K562 (cell line): ENCODE measurements around the gene KRT72. TPM values are rescaled to one million over a fixed set of nuclear protein-coding genes. Genes with fewer than 3 reads are reported as not detected.

Experiments used
- ATAC-seq: fragments of 200-7000 bp; cut with Tn5 transposase; 3 replicates; pipeline ENCODE4 v1.9.1; 2020; ENCODE audit warnings: moderate library complexity
- BruUV-seq: library from RNA; stranded (reverse); fragments of 400-500 nt; replicated peaks from 2 replicates; lab custom pipeline; 2021; lab: Mats Ljungman, UMichigan
- CTCF ChIA-PET: fragments of 300-600 bp; formaldehyde crosslinking; extraction: SDS; loops from one replicate; lab custom pipeline; 2021; ENCODE audit warnings: low intra/inter-chr PET ratio; lab: Yijun Ruan, JAX
- POLR2A ChIA-PET: fragments of 300-600, 350-650 bp; sonication (Branson Sonifier 250); formaldehyde crosslinking; extraction: SDS; loops from one replicate; lab custom pipeline; 2021; ENCODE audit warnings: antibody characterized with exemption, inconsistent platforms; lab: Yijun Ruan, JAX
- DNase-seq, 4 experiments: peaks; one replicate each; pipeline versions ENCODE4 v3.0.0 to v3.0.0-alpha.2; 2011 to 2018; ENCODE audit warnings: low spot score in 3 of 4, mixed read lengths in 3 of 4; ENCODE audit errors: extremely low read depth in 1 of 4
- FAIRE-seq: peaks from 2 replicates; lab custom pipeline; 2011; peaks lifted over from hg19 to GRCh38; lab: Jason Lieb, UNC
- H2AFZ ChIP-seq: 2 replicates; pipeline ENCODE4 v1.6.0; 2011; ENCODE audit warnings: low read depth, low read length, control low read depth, inconsistent platforms
- H3K27ac ChIP-seq: fragments of 200-600 bp; 3 replicates; pipeline ENCODE4 v1.8.0; 2011; ENCODE audit warnings: low read depth, mild to moderate bottlenecking, control low read depth, inconsistent platforms, low read length, moderate library complexity, mixed read lengths; ENCODE audit errors: extremely low read depth
- H3K27me3 ChIP-seq, 2 experiments: fragments of 300-600 bp in 1 of 2; 2 replicates in 1 of 2; 3 replicates in 1 of 2; pipeline versions ENCODE4 v1.6.0 to v1.8.0; 2011; ENCODE audit warnings: inconsistent platforms in 2 of 2, low read length in 2 of 2, mild to moderate bottlenecking in 1 of 2, mixed read lengths in 1 of 2, moderate library complexity in 1 of 2; ENCODE audit not compliant: control insufficient read depth in 2 of 2, insufficient read depth in 2 of 2
- H3K36me3 ChIP-seq: fragments of 300-600 bp; 3 replicates; pipeline ENCODE4 v1.8.0; 2011; ENCODE audit warnings: mild to moderate bottlenecking, low read length, inconsistent platforms; ENCODE audit not compliant: control insufficient read depth, insufficient read depth
- H3K4me1 ChIP-seq, 2 experiments: fragments of 200-600 bp in 1 of 2; replicated peaks in 1 of 2; 2 replicates in 1 of 2; 3 replicates in 1 of 2; pipeline versions ENCODE4 v1.5.1 to v1.8.0; 2011; ENCODE audit warnings: inconsistent platforms in 2 of 2, low read length in 2 of 2, mild to moderate bottlenecking in 1 of 2, mixed read lengths in 1 of 2, moderate library complexity in 1 of 2; ENCODE audit not compliant: control insufficient read depth in 2 of 2, insufficient read depth in 2 of 2
- H3K4me2 ChIP-seq: 2 replicates; pipeline ENCODE4 v1.6.1; 2011; ENCODE audit warnings: low read length, control low read depth, inconsistent platforms, mixed read lengths; ENCODE audit not compliant: insufficient read depth
- H3K4me3 ChIP-seq: fragments of 200-600 bp; sonication (generic), shearing (Covaris generic); 2 replicates; pipeline ENCODE4 v1.5.1; 2016; ENCODE audit warnings: control low read depth, inconsistent platforms
- H3K79me2 ChIP-seq: fragments of 200-600 bp; 3 replicates; pipeline ENCODE4 v1.8.0; 2011; ENCODE audit warnings: low read length, inconsistent platforms; ENCODE audit not compliant: control insufficient read depth, insufficient read depth
- H3K9ac ChIP-seq, 2 experiments: 2 replicates each; pipeline versions ENCODE4 v1.6.0 to v1.6.1; 2011; ENCODE audit warnings: low read depth in 2 of 2, low read length in 2 of 2, control low read depth in 1 of 2, inconsistent platforms in 1 of 2, mild to moderate bottlenecking in 1 of 2, mixed read lengths in 1 of 2; ENCODE audit not compliant: insufficient read depth in 1 of 2
- H3K9me1 ChIP-seq: one replicate; pipeline ENCODE4 v1.6.0; 2011; ENCODE audit warnings: inconsistent platforms, mild to moderate bottlenecking, low read length, moderate library complexity; ENCODE audit not compliant: control insufficient read depth, insufficient read depth
- H3K9me3 ChIP-seq: replicated peaks from 2 replicates; pipeline ENCODE4 v1.5.1; 2011; ENCODE audit warnings: low read depth, low read length, inconsistent platforms; ENCODE audit not compliant: control insufficient read depth, insufficient read depth
- H4K20me1 ChIP-seq: replicated peaks from 2 replicates; pipeline ENCODE4 v1.6.1; 2011; ENCODE audit warnings: low read length, inconsistent platforms, mixed read lengths; ENCODE audit not compliant: control insufficient read depth, insufficient read depth
- CGGBP1 ChIP-seq: fragments of 250-450 bp; sonication (Bioruptor Pico); IDR thresholded peaks from 2 replicates; pipeline ENCODE4 v1.9.0; 2021; ENCODE audit warnings: mild to moderate bottlenecking
- FOSL1 ChIP-seq: fragments of 200-800 bp; sonication (Bioruptor generic); conservative IDR thresholded peaks from 2 replicates; pipeline ENCODE4 v1.6.1; 2016; ENCODE audit warnings: missing genetic modification characterization, missing compliant biosample characterization
- GABPB1 ChIP-seq: sonication (generic); formaldehyde crosslinking; IDR thresholded peaks from 2 replicates; pipeline ENCODE4 v1.8.0; 2022; ENCODE audit warnings: mild to moderate bottlenecking, missing genetic modification reagents
- JUND ChIP-seq, 2 experiments: IDR thresholded peaks; 2 replicates in 1 of 2; 3 replicates in 1 of 2; pipeline ENCODE4 v1.6.1; 2011; ENCODE audit warnings: borderline replicate concordance in 2 of 2, low read depth in 2 of 2, low read length in 2 of 2, improper control_type of control experiment in 1 of 2, missing biosample characterization in 1 of 2, missing genetic modification characterization in 1 of 2, missing genetic modification reagents in 1 of 2
- NR3C1 ChIP-seq: sonication (generic); formaldehyde crosslinking; IDR thresholded peaks from 2 replicates; pipeline ENCODE4 v1.8.1; 2022; ENCODE audit warnings: missing genetic modification reagents
- RBM17 ChIP-seq: fragments of 200-400 bp; formaldehyde crosslinking; IDR thresholded peaks from 2 replicates; pipeline ENCODE4 v1.6.1; 2017; ENCODE audit warnings: low read depth, mild to moderate bottlenecking, low read length, borderline replicate concordance
- RBM25 ChIP-seq: fragments of 200-400 bp; formaldehyde crosslinking; IDR thresholded peaks from 2 replicates; pipeline ENCODE4 v1.6.1; 2018; ENCODE audit warnings: low read length, low read depth, moderate library complexity; ENCODE audit not compliant: severe bottlenecking
- TEAD1 ChIP-seq, 2 experiments: fragments of 450-650 bp in 1 of 2; sonication (generic) in 1 of 2; formaldehyde crosslinking; IDR thresholded peaks; 2 replicates each; pipeline versions ENCODE4 v1.4.0 to v1.8.0; 2020 to 2022; ENCODE audit warnings: mild to moderate bottlenecking in 2 of 2, missing genetic modification reagents in 1 of 2
- ZNF212 ChIP-seq: fragments of 450-650 bp; formaldehyde crosslinking; IDR thresholded peaks from 2 replicates; pipeline ENCODE4 v1.4.0; 2020; ENCODE audit warnings: mild to moderate bottlenecking
- WGBS: fragments of 100-300 bp; shearing (Covaris generic); methylation state at CpG from one replicate; pipeline ENCODE4 v1.1.6; 2016; ENCODE audit warnings: low coverage, mixed read lengths; ENCODE audit not compliant: insufficient coverage; ENCODE audit errors: missing lambda C conversion rate; 5-methylcytosine and 5-hydroxymethylcytosine counted together
- in situ Hi-C: fragments of 300-500 bp; cut with MboI; formaldehyde crosslinking; loops from 4 replicates; pipeline ENCODE4 v1.15.0; 2018; ENCODE audit warnings: inconsistent platforms, mixed read lengths
- intact Hi-C: fragments of 100-400 bp; cut with micrococcal nuclease; formaldehyde crosslinking; loops from 2 replicates; pipeline ENCODE4 v1.14.2; 2022
- polyA plus RNA-seq, 8 experiments: library from polyadenylated mRNA; depleted of rRNA in 4 of 8; stranded (reverse) in 5 of 8; unstranded in 3 of 8; fragments of >200 nt; fragmentation: Nextera tagmentation in 2 of 8; fragmentation: Illumina TruSeq in 1 of 8; extraction: Ambion mirVana in 2 of 8; extraction: Trizol in 1 of 8; gene quantifications; 2 replicates each; pipeline versions ENCODE4 v1.2.1 to v1.2.3, GENCODE V29; 2011 to 2014; ENCODE audit warnings: inconsistent platforms in 1 of 8, missing spikeins in 1 of 8
- total RNA-seq, 7 experiments: library from RNA; depleted of rRNA in 6 of 7; stranded (reverse); fragments of >200 nt in 6 of 7; fragmentation: Illumina TruSeq in 2 of 7; extraction: Trizol in 2 of 7; gene quantifications; 2 replicates each; pipeline versions ENCODE4 v1.2.1 to v1.2.3, GENCODE V29; 2011 to 2021; ENCODE audit warnings: low replicate concordance in 1 of 7

The KRT72 gene
- total and polyA plus RNA-seq, 9 of the 15 experiments (the other 6 are each of a cell fraction or from before 2014, with no cell fraction given): not detected

GRCh38 chr12:52584156-52584682, 17.0 kb downstream of the KRT72 start:
- Histone ChIP-seq H4K20me1 (peaks cover 5% of the 10 kb centered on the region), H3K27ac (no peak overlapping the region), H3K9me3 (no peaks in the 10 kb centered on the region), H2AFZ (no peak overlapping the region), H3K79me2 (no peaks in the 10 kb centered on the region), H3K4me2 (no peak overlapping the region), H3K9me1 (no peaks in the 10 kb centered on the region), H3K4me1 (peaks cover 0 to 6% of the 10 kb centered on the region in 2 experiments; a peak in 1 of 5 replicates), H3K4me3 (no peak overlapping the region), H3K36me3 (no peaks in the 10 kb centered on the region), H3K27me3 (peaks cover 9 to 42% of the 10 kb centered on the region in 2 experiments; a peak in 3 of 5 replicates), H3K9ac (no peak overlapping the region)
- WGBS: 24% methylated on average over 9 of the region's 9 CpGs
- intact Hi-C loops: loop anchor here (10.0 kb wide), 3 partner anchors 111 to 429 kb away; no protein-coding TSS in a partner anchor
- ATAC-seq (no peak), FAIRE-seq (no peak), DNase-seq (no peak)
- ChIA-PET POLR2A (interaction anchor here (1.3 kb wide), 1 partner anchor 288 kb away, joined by 3 read pairs; no protein-coding TSS in a partner anchor), CTCF (interaction anchor here (3.0 to 4.5 kb wide), 2 partner anchors 286 to 295 kb away, joined by 34 to 49 read pairs; no protein-coding TSS in a partner anchor)
- in situ Hi-C loops: loop anchor here (5.0 kb wide), 1 partner anchor 283 kb away; no protein-coding TSS in a partner anchor
- TF ChIP-seq TEAD1 (CRISPR knock-in tag; IDR thresholded peaks at IDR 0.05) (no peak), RBM25 (peak; percentile 57)
- no TSS peak for BruUV-seq

- H3K9ac ChIP-seq: no peak overlapping the region
- WGBS: 1% methylated on average over 7 of the region's 7 CpGs
- peaks cover 5% of the 10 kb centered on the region for H4K20me1 ChIP-seq
- no peaks in the 10 kb centered on the region for H3K9me3 ChIP-seq
- no peak overlapping the region for H2AFZ ChIP-seq
- H3K9me1 ChIP-seq: no peaks in the 10 kb centered on the region
- peaks cover 0 to 6% of the 10 kb centered on the region in 2 experiments; a peak in 1 of 5 replicates for H3K4me1 ChIP-seq
- peaks cover 17 to 40% of the 10 kb centered on the region in 2 experiments; a peak in 4 of 5 replicates for H3K27me3 ChIP-seq
- no peaks in the 10 kb centered on the region for H3K36me3 ChIP-seq
- no peaks in the 10 kb centered on the region for H3K79me2 ChIP-seq
- intact Hi-C loops: loop anchor here (1.0 to 10.0 kb wide), 5 partner anchors 112 to 428 kb away; no protein-coding TSS in a partner anchor
- peak; percentile 91 for FAIRE-seq
- no TSS peak for BruUV-seq
- peak; percentile 95 for ATAC-seq
- in situ Hi-C loops: loop anchor here (5.0 kb wide), 1 partner anchor 284 kb away; no protein-coding TSS in a partner anchor
- peak; percentile 64 to 77 (median 70) for DNase-seq
- H3K4me2 ChIP-seq: no peak overlapping the region
- no peak overlapping the region for H3K27ac ChIP-seq
- ChIA-PET CTCF (interaction anchor here (0.5 to 4.5 kb wide), 9 partner anchors 133 to 695 kb away, joined by 3 to 49 read pairs (median 3); partner anchors contain the start of gene ANKRD33), POLR2A (interaction anchor here (1.3 kb wide), 1 partner anchor 290 kb away, joined by 3 read pairs; no protein-coding TSS in a partner anchor)
- no peak overlapping the region for H3K4me3 ChIP-seq
- no peak for TF ChIP-seq NR3C1
- no peak for TF ChIP-seq GABPB1 (CRISPR knock-in tag)
- TF ChIP-seq FOSL1 (tag): no peak
- no peak for TF ChIP-seq ZNF212 (CRISPR knock-in tag)
- TF ChIP-seq CGGBP1: no peak
- no peak for TF ChIP-seq RBM17
- TF ChIP-seq JUND (IDR thresholded peaks at IDR 0.05; ENCODE audit: borderline replicate concordance, low read depth, low read length): 0 out of 2 replicates have a peak, but pooled peaks have one; percentile 8
- TF ChIP-seq JUND (tag; IDR thresholded peaks at IDR 0.05; ENCODE audit: borderline replicate concordance, low read depth, low read length): no peak
Observed at GRCh38 chr12:52582971-52583456, 18.2 kb downstream of the KRT72 start.
